Dedifferentiated amniotic fluid mesenchymal stem cell (primary cell): ENCODE results near the gene PRXL2B.

Source experiments
- DNase-seq: peaks from one replicate; pipeline ENCODE4 v3.0.0-alpha.2; 2016; ENCODE audit errors: extremely low spot score

PRXL2B gene

GRCh38 chr1:2597441-2598328, 11.1 kb downstream of the PRXL2B start:
- DNase-seq = no peak

GRCh38 chr1:2598329-2598931, 11.9 kb downstream of the PRXL2B start:
- no peak for DNase-seq

- DNase-seq = no peak
These were observed 15.2 kb downstream of the PRXL2B start for GRCh38 chr1:2601721-2602303.

- no peak for DNase-seq
These were observed 15.8 kb downstream of the PRXL2B start for GRCh38 chr1:2602311-2602835.

- no peak for DNase-seq
These were observed 16.4 kb downstream of the PRXL2B start for GRCh38 chr1:2602866-2603520.

GRCh38 chr1:2603521-2604155, 17.1 kb downstream of the PRXL2B start:
- DNase-seq = no peak

- DNase-seq = no peak
These were observed 17.7 kb downstream of the PRXL2B start for GRCh38 chr1:2604156-2604843.

GRCh38 chr1:2604844-2605508, 18.4 kb downstream of the PRXL2B start:
- no peak for DNase-seq

- DNase-seq = no peak
These were observed 19.2 kb downstream of the PRXL2B start for GRCh38 chr1:2605509-2606395.

GRCh38 chr1:2606396-2606880, 19.9 kb downstream of the PRXL2B start:
- no peak for DNase-seq

- DNase-seq = no peak
These were observed 20.5 kb downstream of the PRXL2B start for GRCh38 chr1:2606881-2607621.

- DNase-seq = no peak
These were observed 21.1 kb downstream of the PRXL2B start for GRCh38 chr1:2607641-2608091.

- DNase-seq = no peak
These were observed 22.9 kb downstream of the PRXL2B start for GRCh38 chr1:2609319-2610035.

GRCh38 chr1:2610036-2610959, 23.7 kb downstream of the PRXL2B start:
- no peak for DNase-seq

- DNase-seq = no peak
These were observed 24.5 kb downstream of the PRXL2B start for GRCh38 chr1:2611031-2611501.

- no peak for DNase-seq
These were observed 25.3 kb downstream of the PRXL2B start for GRCh38 chr1:2611621-2612437.
